Measurements from ENCODE around the gene PHACTR1. TPM values are rescaled to one million over a fixed set of nuclear protein-coding genes. Genes with fewer than 3 reads are reported as not detected.

Gene PHACTR1
- total RNA-seq, 1 experiment from 2014 or later: 15.5 TPM

DNA sequence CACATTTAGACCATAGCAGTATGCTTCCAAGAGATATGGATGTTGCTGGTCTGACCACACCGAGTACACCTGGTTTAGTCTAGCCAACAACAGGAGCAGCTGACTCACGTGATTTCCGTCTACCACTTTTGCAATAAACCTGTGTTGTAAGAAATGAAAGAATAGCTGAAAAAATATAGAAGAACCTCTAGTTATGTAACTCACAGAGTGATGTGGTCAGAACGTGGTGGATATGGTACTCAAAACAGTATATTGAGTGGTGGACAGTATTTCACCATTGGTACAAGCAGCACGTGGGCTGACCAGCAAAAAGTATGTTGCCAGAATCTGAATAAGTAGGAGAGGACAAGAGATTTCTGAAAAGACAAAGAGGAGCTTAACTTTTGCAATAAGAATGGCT, 384.8 kb downstream of the PHACTR1 start (continued):
- TF ChIP-seq, protein P1, sequence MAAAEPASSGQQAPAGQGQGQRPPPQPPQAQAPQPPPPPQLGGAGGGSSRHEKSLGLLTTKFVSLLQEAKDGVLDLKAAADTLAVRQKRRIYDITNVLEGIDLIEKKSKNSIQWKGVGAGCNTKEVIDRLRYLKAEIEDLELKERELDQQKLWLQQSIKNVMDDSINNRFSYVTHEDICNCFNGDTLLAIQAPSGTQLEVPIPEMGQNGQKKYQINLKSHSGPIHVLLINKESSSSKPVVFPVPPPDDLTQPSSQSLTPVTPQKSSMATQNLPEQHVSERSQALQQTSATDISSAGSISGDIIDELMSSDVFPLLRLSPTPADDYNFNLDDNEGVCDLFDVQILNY (CRISPR knock-in tag; IDR thresholded peaks at IDR 0.05): no peak
- no peak for TF ChIP-seq USF2 (CRISPR knock-in tag; IDR thresholded peaks at IDR 0.05)
- TF ChIP-seq HMGA2 (CRISPR knock-in tag; IDR thresholded peaks at IDR 0.05): no peak
- TF ChIP-seq, protein P2, sequence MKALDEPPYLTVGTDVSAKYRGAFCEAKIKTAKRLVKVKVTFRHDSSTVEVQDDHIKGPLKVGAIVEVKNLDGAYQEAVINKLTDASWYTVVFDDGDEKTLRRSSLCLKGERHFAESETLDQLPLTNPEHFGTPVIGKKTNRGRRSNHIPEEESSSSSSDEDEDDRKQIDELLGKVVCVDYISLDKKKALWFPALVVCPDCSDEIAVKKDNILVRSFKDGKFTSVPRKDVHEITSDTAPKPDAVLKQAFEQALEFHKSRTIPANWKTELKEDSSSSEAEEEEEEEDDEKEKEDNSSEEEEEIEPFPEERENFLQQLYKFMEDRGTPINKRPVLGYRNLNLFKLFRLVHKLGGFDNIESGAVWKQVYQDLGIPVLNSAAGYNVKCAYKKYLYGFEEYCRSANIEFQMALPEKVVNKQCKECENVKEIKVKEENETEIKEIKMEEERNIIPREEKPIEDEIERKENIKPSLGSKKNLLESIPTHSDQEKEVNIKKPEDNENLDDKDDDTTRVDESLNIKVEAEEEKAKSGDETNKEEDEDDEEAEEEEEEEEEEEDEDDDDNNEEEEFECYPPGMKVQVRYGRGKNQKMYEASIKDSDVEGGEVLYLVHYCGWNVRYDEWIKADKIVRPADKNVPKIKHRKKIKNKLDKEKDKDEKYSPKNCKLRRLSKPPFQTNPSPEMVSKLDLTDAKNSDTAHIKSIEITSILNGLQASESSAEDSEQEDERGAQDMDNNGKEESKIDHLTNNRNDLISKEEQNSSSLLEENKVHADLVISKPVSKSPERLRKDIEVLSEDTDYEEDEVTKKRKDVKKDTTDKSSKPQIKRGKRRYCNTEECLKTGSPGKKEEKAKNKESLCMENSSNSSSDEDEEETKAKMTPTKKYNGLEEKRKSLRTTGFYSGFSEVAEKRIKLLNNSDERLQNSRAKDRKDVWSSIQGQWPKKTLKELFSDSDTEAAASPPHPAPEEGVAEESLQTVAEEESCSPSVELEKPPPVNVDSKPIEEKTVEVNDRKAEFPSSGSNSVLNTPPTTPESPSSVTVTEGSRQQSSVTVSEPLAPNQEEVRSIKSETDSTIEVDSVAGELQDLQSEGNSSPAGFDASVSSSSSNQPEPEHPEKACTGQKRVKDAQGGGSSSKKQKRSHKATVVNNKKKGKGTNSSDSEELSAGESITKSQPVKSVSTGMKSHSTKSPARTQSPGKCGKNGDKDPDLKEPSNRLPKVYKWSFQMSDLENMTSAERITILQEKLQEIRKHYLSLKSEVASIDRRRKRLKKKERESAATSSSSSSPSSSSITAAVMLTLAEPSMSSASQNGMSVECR (CRISPR knock-in tag; IDR thresholded peaks at IDR 0.05; ENCODE audit: borderline replicate concordance): no peak
- TF ChIP-seq JUN (CRISPR knock-in tag; IDR thresholded peaks at IDR 0.05): no peak
- TF ChIP-seq, protein P3, sequence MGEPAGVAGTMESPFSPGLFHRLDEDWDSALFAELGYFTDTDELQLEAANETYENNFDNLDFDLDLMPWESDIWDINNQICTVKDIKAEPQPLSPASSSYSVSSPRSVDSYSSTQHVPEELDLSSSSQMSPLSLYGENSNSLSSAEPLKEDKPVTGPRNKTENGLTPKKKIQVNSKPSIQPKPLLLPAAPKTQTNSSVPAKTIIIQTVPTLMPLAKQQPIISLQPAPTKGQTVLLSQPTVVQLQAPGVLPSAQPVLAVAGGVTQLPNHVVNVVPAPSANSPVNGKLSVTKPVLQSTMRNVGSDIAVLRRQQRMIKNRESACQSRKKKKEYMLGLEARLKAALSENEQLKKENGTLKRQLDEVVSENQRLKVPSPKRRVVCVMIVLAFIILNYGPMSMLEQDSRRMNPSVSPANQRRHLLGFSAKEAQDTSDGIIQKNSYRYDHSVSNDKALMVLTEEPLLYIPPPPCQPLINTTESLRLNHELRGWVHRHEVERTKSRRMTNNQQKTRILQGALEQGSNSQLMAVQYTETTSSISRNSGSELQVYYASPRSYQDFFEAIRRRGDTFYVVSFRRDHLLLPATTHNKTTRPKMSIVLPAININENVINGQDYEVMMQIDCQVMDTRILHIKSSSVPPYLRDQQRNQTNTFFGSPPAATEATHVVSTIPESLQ (CRISPR knock-in tag; IDR thresholded peaks at IDR 0.05): no peak
- no peak for TF ChIP-seq FOXK1 (CRISPR knock-in tag; IDR thresholded peaks at IDR 0.05)
- TF ChIP-seq RELA (CRISPR knock-in tag; IDR thresholded peaks at IDR 0.05; ENCODE audit: borderline replicate concordance): no peak

- Mint-ChIP-seq H3K9me3 (no peaks in the 10 kb centered on the region), H3K4me3 (no peak overlapping the region), H3K27me3 (ENCODE audit: low read depth) (no peaks in the 10 kb centered on the region), H3K27ac (no peak overlapping the region), H3K36me3 (no peaks in the 10 kb centered on the region), H3K4me1 (peaks cover 18% of the 10 kb centered on the region)
- DNase-seq (ENCODE audit: low spot score) (no peak), ATAC-seq (no peak)
- ChIA-PET CTCF (interaction anchor here (1.6 kb wide), 1 partner anchor 17 kb away, joined by 4 read pairs; no protein-coding TSS in a partner anchor), POLR2A (no interaction called here)
- no peak for TF ChIP-seq ZNF416 (CRISPR knock-in tag; IDR thresholded peaks at IDR 0.05)
- no peak for TF ChIP-seq NR3C1 (CRISPR knock-in tag; conservative IDR thresholded peaks at IDR 0.05; ENCODE audit: low read depth)
- no peak for TF ChIP-seq ZNF671 (CRISPR knock-in tag; IDR thresholded peaks at IDR 0.05)
- no peak for TF ChIP-seq CREM (CRISPR knock-in tag; IDR thresholded peaks at IDR 0.05)
- TF ChIP-seq TCF7 (CRISPR knock-in tag; IDR thresholded peaks at IDR 0.05; ENCODE audit: low read depth): no peak
- no peak for TF ChIP-seq TP53 (CRISPR knock-in tag; IDR thresholded peaks at IDR 0.05)
- TF ChIP-seq RELA (CRISPR knock-in tag; IDR thresholded peaks at IDR 0.05; ENCODE audit: borderline replicate concordance): no peak
- TF ChIP-seq FOXJ3 (CRISPR knock-in tag; IDR thresholded peaks at IDR 0.05; ENCODE audit: borderline replicate concordance): no peak
- TF ChIP-seq, protein P4, sequence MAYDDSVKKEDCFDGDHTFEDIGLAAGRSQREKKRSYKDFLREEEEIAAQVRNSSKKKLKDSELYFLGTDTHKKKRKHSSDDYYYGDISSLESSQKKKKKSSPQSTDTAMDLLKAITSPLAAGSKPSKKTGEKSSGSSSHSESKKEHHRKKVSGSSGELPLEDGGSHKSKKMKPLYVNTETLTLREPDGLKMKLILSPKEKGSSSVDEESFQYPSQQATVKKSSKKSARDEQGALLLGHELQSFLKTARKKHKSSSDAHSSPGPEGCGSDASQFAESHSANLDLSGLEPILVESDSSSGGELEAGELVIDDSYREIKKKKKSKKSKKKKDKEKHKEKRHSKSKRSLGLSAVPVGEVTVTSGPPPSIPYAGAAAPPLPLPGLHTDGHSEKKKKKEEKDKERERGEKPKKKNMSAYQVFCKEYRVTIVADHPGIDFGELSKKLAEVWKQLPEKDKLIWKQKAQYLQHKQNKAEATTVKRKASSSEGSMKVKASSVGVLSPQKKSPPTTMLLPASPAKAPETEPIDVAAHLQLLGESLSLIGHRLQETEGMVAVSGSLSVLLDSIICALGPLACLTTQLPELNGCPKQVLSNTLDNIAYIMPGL (CRISPR knock-in tag; IDR thresholded peaks at IDR 0.05): no peak
- TF ChIP-seq ATF2 (CRISPR knock-in tag; IDR thresholded peaks at IDR 0.05; ENCODE audit: borderline replicate concordance, low read depth): no peak
- TF ChIP-seq SMAD3 (CRISPR knock-in tag; IDR thresholded peaks at IDR 0.05; ENCODE audit: borderline replicate concordance): no peak
- TF ChIP-seq, protein P5, sequence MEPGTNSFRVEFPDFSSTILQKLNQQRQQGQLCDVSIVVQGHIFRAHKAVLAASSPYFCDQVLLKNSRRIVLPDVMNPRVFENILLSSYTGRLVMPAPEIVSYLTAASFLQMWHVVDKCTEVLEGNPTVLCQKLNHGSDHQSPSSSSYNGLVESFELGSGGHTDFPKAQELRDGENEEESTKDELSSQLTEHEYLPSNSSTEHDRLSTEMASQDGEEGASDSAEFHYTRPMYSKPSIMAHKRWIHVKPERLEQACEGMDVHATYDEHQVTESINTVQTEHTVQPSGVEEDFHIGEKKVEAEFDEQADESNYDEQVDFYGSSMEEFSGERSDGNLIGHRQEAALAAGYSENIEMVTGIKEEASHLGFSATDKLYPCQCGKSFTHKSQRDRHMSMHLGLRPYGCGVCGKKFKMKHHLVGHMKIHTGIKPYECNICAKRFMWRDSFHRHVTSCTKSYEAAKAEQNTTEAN (CRISPR knock-in tag; IDR thresholded peaks at IDR 0.05): no peak
- TF ChIP-seq ZNF232 (CRISPR knock-in tag; IDR thresholded peaks at IDR 0.05): no peak
- TF ChIP-seq FOXP1 (CRISPR knock-in tag; IDR thresholded peaks at IDR 0.05; ENCODE audit: borderline replicate concordance): no peak
- TF ChIP-seq, protein P6, sequence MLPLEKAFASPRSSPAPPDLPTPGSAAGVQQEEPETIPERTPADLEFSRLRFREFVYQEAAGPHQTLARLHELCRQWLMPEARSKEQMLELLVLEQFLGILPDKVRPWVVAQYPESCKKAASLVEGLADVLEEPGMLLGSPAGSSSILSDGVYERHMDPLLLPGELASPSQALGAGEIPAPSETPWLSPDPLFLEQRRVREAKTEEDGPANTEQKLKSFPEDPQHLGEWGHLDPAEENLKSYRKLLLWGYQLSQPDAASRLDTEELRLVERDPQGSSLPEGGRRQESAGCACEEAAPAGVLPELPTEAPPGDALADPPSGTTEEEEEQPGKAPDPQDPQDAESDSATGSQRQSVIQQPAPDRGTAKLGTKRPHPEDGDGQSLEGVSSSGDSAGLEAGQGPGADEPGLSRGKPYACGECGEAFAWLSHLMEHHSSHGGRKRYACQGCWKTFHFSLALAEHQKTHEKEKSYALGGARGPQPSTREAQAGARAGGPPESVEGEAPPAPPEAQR (CRISPR knock-in tag; IDR thresholded peaks at IDR 0.05): no peak
Observed at GRCh38 chr6:13101985-13102384, 385.4 kb downstream of the PHACTR1 start.

All from WTC11 (cell line).